Stimulated activated effector memory CD8-positive, alpha-beta T cell treated with anti-CD3 and anti-CD28 coated beads, Interleukin-12 subunit alpha, Interleukin-12 subunit beta, amount 100 ng/mL, for 72 hours (primary cell): ENCODE data around the gene PPP1R7.

Experiments
- ATAC-seq: fragments of 150-1000 bp; cut with Tn5 transposase; 2 replicates; pipeline ENCODE4 v1.10.0; 2021
- DNase-seq, 2 donors: peaks; one replicate each; pipeline ENCODE4 v3.0.0; 2021 to 2022; ENCODE audit warnings: low spot score in 2 of 2
- H3K27ac Mint-ChIP-seq: one replicate; pipeline ENCODE4 v1.8.0; 2022; ENCODE audit warnings: mild to moderate bottlenecking, mixed read lengths
- H3K36me3 Mint-ChIP-seq: one replicate; pipeline ENCODE4 v1.8.0; 2022; ENCODE audit warnings: mild to moderate bottlenecking, mixed read lengths
- H3K4me1 Mint-ChIP-seq: one replicate; pipeline ENCODE4 v1.8.0; 2022; ENCODE audit warnings: mixed read lengths
- H3K4me3 Mint-ChIP-seq: one replicate; pipeline ENCODE4 v1.8.0; 2022; ENCODE audit warnings: mild to moderate bottlenecking, mixed read lengths
- H3K9me3 Mint-ChIP-seq: one replicate; pipeline ENCODE4 v1.8.0; 2022; ENCODE audit warnings: mixed read lengths

The PPP1R7 gene

GRCh38 chr2:241130316-241130715 lies 20.0 kb upstream of the PPP1R7 start:
- no peak overlapping the region for H3K4me3 Mint-ChIP-seq
- H3K9me3 Mint-ChIP-seq = no peaks in the 10 kb centered on the region
- DNase-seq (no peak), ATAC-seq (no peak)
- H3K36me3 Mint-ChIP-seq = peaks cover 49% of the 10 kb centered on the region
- H3K27ac Mint-ChIP-seq = no peak overlapping the region
- peaks cover 32% of the 10 kb centered on the region for H3K4me1 Mint-ChIP-seq

- no peak overlapping the region for H3K4me3 Mint-ChIP-seq
- H3K4me1 Mint-ChIP-seq = peaks cover 32% of the 10 kb centered on the region
Observed at GRCh38 chr2:241131531-241131930, 18.7 kb upstream of the PPP1R7 start.

GRCh38 chr2:241132538-241133435 lies 17.5 kb upstream of the PPP1R7 start:
- H3K36me3 Mint-ChIP-seq = peaks cover 42% of the 10 kb centered on the region

More at GRCh38 chr2:241131531-241131930, 18.7 kb upstream of the PPP1R7 start:
- no peak for DNase-seq
- H3K27ac Mint-ChIP-seq = no peak overlapping the region
- no peak for ATAC-seq
- peaks cover 45% of the 10 kb centered on the region for H3K36me3 Mint-ChIP-seq
- H3K9me3 Mint-ChIP-seq = no peaks in the 10 kb centered on the region

GRCh38 chr2:241133436-241133820 lies 16.8 kb upstream of the PPP1R7 start:
- Mint-ChIP-seq H3K4me3 (no peak overlapping the region), H3K36me3 (peaks cover 37% of the 10 kb centered on the region), H3K27ac (peak overlapping the region; percentile 62), H3K9me3 (no peaks in the 10 kb centered on the region), H3K4me1 (peaks cover 15% of the 10 kb centered on the region)
- DNase-seq (no peak), ATAC-seq (no peak)

More at GRCh38 chr2:241132538-241133435, 17.5 kb upstream of the PPP1R7 start:
- peaks cover 22% of the 10 kb centered on the region for H3K4me1 Mint-ChIP-seq
- H3K9me3 Mint-ChIP-seq = no peaks in the 10 kb centered on the region
- DNase-seq (no peak), ATAC-seq (no peak)
- no peak overlapping the region for H3K4me3 Mint-ChIP-seq
- peak overlapping the region; percentile 62 for H3K27ac Mint-ChIP-seq

GRCh38 chr2:241134711-241135110 lies 15.6 kb upstream of the PPP1R7 start:
- DNase-seq (no peak), ATAC-seq (no peak)
- peaks cover 38% of the 10 kb centered on the region for H3K36me3 Mint-ChIP-seq
- H3K9me3 Mint-ChIP-seq = no peaks in the 10 kb centered on the region
- no peak overlapping the region for H3K4me3 Mint-ChIP-seq
- H3K4me1 Mint-ChIP-seq = peaks cover 4% of the 10 kb centered on the region
- no peak overlapping the region for H3K27ac Mint-ChIP-seq

GRCh38 chr2:241135737-241136136 lies 14.5 kb upstream of the PPP1R7 start:
- no peak overlapping the region for H3K27ac Mint-ChIP-seq
- H3K9me3 Mint-ChIP-seq = no peaks in the 10 kb centered on the region
- no peak for ATAC-seq
- H3K4me3 Mint-ChIP-seq = no peak overlapping the region
- H3K4me1 Mint-ChIP-seq = peaks cover 2% of the 10 kb centered on the region
- DNase-seq = no peak
- peaks cover 33% of the 10 kb centered on the region for H3K36me3 Mint-ChIP-seq

- H3K27ac Mint-ChIP-seq = no peak overlapping the region
- no peaks in the 10 kb centered on the region for H3K9me3 Mint-ChIP-seq
- no peaks in the 10 kb centered on the region for H3K4me1 Mint-ChIP-seq
- ATAC-seq (no peak), DNase-seq (no peak)
- no peak overlapping the region for H3K4me3 Mint-ChIP-seq
- peaks cover 28% of the 10 kb centered on the region for H3K36me3 Mint-ChIP-seq
Observed at GRCh38 chr2:241136191-241136590, 14.1 kb upstream of the PPP1R7 start.

- peaks cover 26% of the 10 kb centered on the region for H3K36me3 Mint-ChIP-seq
- H3K27ac Mint-ChIP-seq = no peak overlapping the region
- no peaks in the 10 kb centered on the region for H3K9me3 Mint-ChIP-seq
- DNase-seq (no peak), ATAC-seq (no peak)
- peaks cover 5% of the 10 kb centered on the region for H3K4me1 Mint-ChIP-seq
- H3K4me3 Mint-ChIP-seq = no peak overlapping the region
Observed at GRCh38 chr2:241136661-241137260, 13.5 kb upstream of the PPP1R7 start.

- Mint-ChIP-seq H3K4me1 (peaks cover 11% of the 10 kb centered on the region), H3K27ac (no peak overlapping the region), H3K36me3 (peaks cover 18% of the 10 kb centered on the region), H3K9me3 (no peaks in the 10 kb centered on the region), H3K4me3 (no peak overlapping the region)
- no peak for DNase-seq
- no peak for ATAC-seq
Observed at GRCh38 chr2:241137276-241138190, 12.7 kb upstream of the PPP1R7 start.

GRCh38 chr2:241138471-241138870 lies 11.8 kb upstream of the PPP1R7 start:
- no peaks in the 10 kb centered on the region for H3K9me3 Mint-ChIP-seq

GRCh38 chr2:241139531-241140444 lies 10.5 kb upstream of the PPP1R7 start:
- Mint-ChIP-seq H3K4me1 (peaks cover 11% of the 10 kb centered on the region), H3K9me3 (no peaks in the 10 kb centered on the region), H3K4me3 (no peak overlapping the region), H3K36me3 (peaks cover 16% of the 10 kb centered on the region), H3K27ac (peak overlapping the region; percentile 16)
- DNase-seq (no peak), ATAC-seq (no peak)

More at GRCh38 chr2:241138471-241138870, 11.8 kb upstream of the PPP1R7 start:
- Mint-ChIP-seq H3K4me3 (no peak overlapping the region), H3K4me1 (peaks cover 11% of the 10 kb centered on the region), H3K27ac (no peak overlapping the region), H3K36me3 (peaks cover 20% of the 10 kb centered on the region)
- ATAC-seq = no peak
- DNase-seq = no peak

- ATAC-seq (no peak), DNase-seq (no peak)
- no peak overlapping the region for H3K4me3 Mint-ChIP-seq
- no peak overlapping the region for H3K27ac Mint-ChIP-seq
- H3K9me3 Mint-ChIP-seq = no peaks in the 10 kb centered on the region
- peaks cover 11% of the 10 kb centered on the region for H3K4me1 Mint-ChIP-seq
- peaks cover 21% of the 10 kb centered on the region for H3K36me3 Mint-ChIP-seq
Observed at GRCh38 chr2:241140445-241140840, 9.8 kb upstream of the PPP1R7 start.

GRCh38 chr2:241141214-241141770 lies 9.0 kb upstream of the PPP1R7 start:
- H3K4me1 Mint-ChIP-seq = peaks cover 11% of the 10 kb centered on the region

GRCh38 chr2:241142063-241142462 lies 8.2 kb upstream of the PPP1R7 start:
- Mint-ChIP-seq H3K36me3 (peaks cover 21% of the 10 kb centered on the region), H3K4me3 (no peak overlapping the region), H3K4me1 (peaks cover 11% of the 10 kb centered on the region), H3K27ac (no peak overlapping the region), H3K9me3 (no peaks in the 10 kb centered on the region)
- ATAC-seq (no peak), DNase-seq (no peak)

More at GRCh38 chr2:241141214-241141770, 9.0 kb upstream of the PPP1R7 start:
- no peak overlapping the region for H3K27ac Mint-ChIP-seq
- DNase-seq (no peak), ATAC-seq (no peak)
- no peaks in the 10 kb centered on the region for H3K9me3 Mint-ChIP-seq
- peaks cover 21% of the 10 kb centered on the region for H3K36me3 Mint-ChIP-seq
- no peak overlapping the region for H3K4me3 Mint-ChIP-seq
